ENCODE measurements around the gene PTRH2.

PTRH2 gene

DNA sequence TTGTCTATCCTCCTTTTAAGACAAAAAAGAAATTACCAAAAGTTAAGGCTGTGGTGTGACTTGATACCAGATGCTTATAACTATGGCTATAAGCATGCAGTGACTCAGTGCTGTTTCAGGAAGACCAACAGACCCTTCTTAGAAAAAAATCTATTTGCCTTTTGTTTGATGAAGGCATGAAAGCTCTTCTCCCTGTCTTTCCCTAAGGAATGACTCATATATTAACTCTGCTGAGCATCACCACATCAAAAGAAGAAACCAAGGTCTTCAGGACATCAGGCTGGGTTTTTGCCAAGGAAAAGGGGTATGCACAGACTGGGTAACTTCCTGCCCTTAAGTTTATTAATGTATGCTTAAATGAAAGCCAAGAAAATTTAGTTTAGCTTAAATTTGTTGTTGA lies 47.3 kb upstream of the PTRH2 start:
- Histone ChIP-seq H3K4me3 (ENCODE audit: low read length) (no peak overlapping the region), H3K4me1 (ENCODE audit: low read length) (no peaks in the 10 kb centered on the region), H3K9me2 (replicated peaks; ENCODE audit: insufficient read depth, low read length) (no peaks in the 10 kb centered on the region), H3K27me3 (replicated peaks; ENCODE audit: insufficient read depth, low read length) (no peaks in the 10 kb centered on the region), H3K9ac (ENCODE audit: low read length) (no peak overlapping the region), H3K36me3 (replicated peaks; ENCODE audit: insufficient read depth, low read length) (no peaks in the 10 kb centered on the region), H3K27ac (ENCODE audit: low read length) (no peak overlapping the region), H3K9me3 (replicated peaks; ENCODE audit: insufficient read depth, low read length) (no peaks in the 10 kb centered on the region), H4K20me1 (ENCODE audit: insufficient read depth, low read length) (no peaks in the 10 kb centered on the region), H3K79me2 (ENCODE audit: low read length) (0 out of 2 replicates have a peak, but pooled peaks cover 3% of the 10 kb centered on the region), H3K4me2 (ENCODE audit: low read depth, low read length) (no peak overlapping the region), H2AFZ (ENCODE audit: low read length) (no peak overlapping the region), H3F3A (ENCODE audit: insufficient read depth, low read length) (peaks cover 3% of the 10 kb centered on the region; the same call in 1 of the 2 replicates)
- DNase-seq = no peak
- no peak for TF ChIP-seq EZH2phosphoT487 (IDR thresholded peaks at IDR 0.05; ENCODE audit: low read length)
- TF ChIP-seq CTCF (IDR thresholded peaks at IDR 0.05; ENCODE audit: low read length) = no peak
- TF ChIP-seq EZH2 (optimal IDR thresholded peaks at IDR 0.05; ENCODE audit: low read depth, low read length) = no peak

DNA sequence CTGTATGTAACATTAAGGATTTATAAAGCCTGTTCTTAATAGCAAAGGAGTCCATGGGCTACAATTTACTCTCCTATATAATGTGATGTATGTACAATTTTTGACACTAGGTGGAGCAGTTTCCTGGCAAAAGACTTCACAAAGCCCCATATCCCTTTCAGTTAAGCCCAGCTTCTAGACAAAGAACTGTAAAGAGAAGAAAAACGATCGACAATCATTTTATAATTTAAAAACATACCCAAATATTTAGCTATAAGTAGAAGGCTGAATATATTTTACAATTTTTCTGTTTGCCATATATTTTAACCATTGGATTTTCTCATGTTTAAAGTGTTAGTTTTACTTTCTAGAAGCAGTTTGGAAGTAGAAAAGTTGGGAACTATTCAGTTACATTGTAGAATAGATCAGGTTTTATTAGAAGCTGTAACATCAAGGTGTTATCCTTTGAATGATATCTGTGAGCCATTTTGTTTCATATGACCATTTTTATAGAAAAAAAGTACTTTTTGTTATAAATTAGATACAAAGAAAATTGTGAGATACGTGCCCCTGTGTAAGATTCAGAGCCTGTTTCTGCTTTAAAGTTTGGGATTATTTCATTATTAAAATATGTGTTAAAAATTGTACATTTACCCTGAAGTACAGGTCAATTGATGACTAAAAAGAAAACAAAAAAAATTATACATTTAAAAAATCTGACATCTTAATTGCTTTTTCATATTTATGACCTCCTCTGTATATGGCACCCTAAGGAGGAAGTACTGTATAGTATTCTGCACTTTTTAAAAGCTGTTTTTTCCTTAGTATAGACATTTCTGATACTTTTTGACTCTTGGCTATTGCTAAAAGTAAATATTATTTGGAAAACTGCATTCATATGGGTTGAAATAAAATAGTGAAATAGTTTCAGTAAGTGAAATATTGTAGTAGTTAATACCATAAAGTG lies 46.6 kb upstream of the PTRH2 start:
- DNase-seq = peak; percentile 80
- H3K27ac ChIP-seq (ENCODE audit: low read length) = no peak overlapping the region
- peak overlapping the region; percentile 19; the same call in 1 of the 2 replicates for H3K4me2 ChIP-seq (ENCODE audit: low read depth, low read length)
- no peaks in the 10 kb centered on the region for H3K4me1 ChIP-seq (ENCODE audit: low read length)
- H3K9me3 ChIP-seq (replicated peaks; ENCODE audit: insufficient read depth, low read length) = no peaks in the 10 kb centered on the region
- no peak overlapping the region for H3K4me3 ChIP-seq (ENCODE audit: low read length)
- H2AFZ ChIP-seq (ENCODE audit: low read length) = no peak overlapping the region
- no peaks in the 10 kb centered on the region for H4K20me1 ChIP-seq (ENCODE audit: insufficient read depth, low read length)
- H3K9me2 ChIP-seq (replicated peaks; ENCODE audit: insufficient read depth, low read length) = no peaks in the 10 kb centered on the region
- TF ChIP-seq EZH2phosphoT487 (IDR thresholded peaks at IDR 0.05; ENCODE audit: low read length) = no peak
- peak; percentile 73 for TF ChIP-seq CTCF (IDR thresholded peaks at IDR 0.05; ENCODE audit: low read length)
- TF ChIP-seq EZH2 (optimal IDR thresholded peaks at IDR 0.05; ENCODE audit: low read depth, low read length) = no peak
- no peaks in the 10 kb centered on the region for H3K27me3 ChIP-seq (replicated peaks; ENCODE audit: insufficient read depth, low read length)
- H3K79me2 ChIP-seq (ENCODE audit: low read length) = 0 out of 2 replicates have a peak, but pooled peaks cover 3% of the 10 kb centered on the region
- no peaks in the 10 kb centered on the region for H3K36me3 ChIP-seq (replicated peaks; ENCODE audit: insufficient read depth, low read length)
- H3F3A ChIP-seq (ENCODE audit: insufficient read depth, low read length) = peaks cover 3% of the 10 kb centered on the region; the same call in 1 of the 2 replicates
- H3K9ac ChIP-seq (ENCODE audit: low read length) = no peak overlapping the region

- 0 out of 2 replicates have a peak, but pooled peaks cover 3% of the 10 kb centered on the region for H3K79me2 ChIP-seq (ENCODE audit: low read length)
- no peaks in the 10 kb centered on the region for H3K9me2 ChIP-seq (replicated peaks; ENCODE audit: insufficient read depth, low read length)
- no peak overlapping the region for H2AFZ ChIP-seq (ENCODE audit: low read length)
- no peak overlapping the region for H3K27ac ChIP-seq (ENCODE audit: low read length)
- no peak overlapping the region for H3K4me2 ChIP-seq (ENCODE audit: low read depth, low read length)
- peaks cover 3% of the 10 kb centered on the region; the same call in 1 of the 2 replicates for H3F3A ChIP-seq (ENCODE audit: insufficient read depth, low read length)
- no peak overlapping the region for H3K4me3 ChIP-seq (ENCODE audit: low read length)
- DNase-seq = no peak
- no peak overlapping the region for H3K9ac ChIP-seq (ENCODE audit: low read length)
- no peaks in the 10 kb centered on the region for H3K27me3 ChIP-seq (replicated peaks; ENCODE audit: insufficient read depth, low read length)
- H4K20me1 ChIP-seq (ENCODE audit: insufficient read depth, low read length) = no peaks in the 10 kb centered on the region
- H3K9me3 ChIP-seq (replicated peaks; ENCODE audit: insufficient read depth, low read length) = no peaks in the 10 kb centered on the region
- TF ChIP-seq EZH2 (optimal IDR thresholded peaks at IDR 0.05; ENCODE audit: low read depth, low read length) (no peak), CTCF (IDR thresholded peaks at IDR 0.05; ENCODE audit: low read length) (no peak), EZH2phosphoT487 (IDR thresholded peaks at IDR 0.05; ENCODE audit: low read length) (no peak)
- no peaks in the 10 kb centered on the region for H3K36me3 ChIP-seq (replicated peaks; ENCODE audit: insufficient read depth, low read length)
- H3K4me1 ChIP-seq (ENCODE audit: low read length) = no peaks in the 10 kb centered on the region
Observed at GRCh38 chr17:59752922-59753321, 45.7 kb upstream of the PTRH2 start.
